CD14-positive monocyte (primary cell): ENCODE data around the gene FUT8. TPM values are rescaled to one million over a fixed set of nuclear protein-coding genes. Genes with fewer than 3 reads are reported as not detected.

Experiments used
- DNase-seq, 3 donors: peaks; one replicate each; pipeline ENCODE4 v3.0.0-alpha.2; 2011 to 2022
- H2AFZ ChIP-seq: 2 replicates; pipeline ENCODE4 v1.6.0; 2012; ENCODE audit warnings: mild to moderate bottlenecking, low read depth, low read length, inconsistent platforms; ENCODE audit not compliant: insufficient read depth, poor library complexity, severe bottlenecking
- H3K27ac ChIP-seq, 2 donors: 1 replicate in 1 of 2; 2 replicates in 1 of 2; pipeline ENCODE4 v1.5.1; 2012 to 2013; ENCODE audit warnings: low read length in 2 of 2, control low read depth in 1 of 2, inconsistent platforms in 1 of 2, low read depth in 1 of 2, mild to moderate bottlenecking in 1 of 2
- H3K27me3 ChIP-seq, 2 donors: one replicate each; pipeline versions ENCODE4 v1.6.0 to v1.6.1; 2011 to 2013; ENCODE audit warnings: low read length in 2 of 2; ENCODE audit not compliant: control insufficient read depth in 2 of 2, insufficient read depth in 2 of 2
- H3K36me3 ChIP-seq, 2 donors: replicated peaks in 1 of 2; 1 replicate in 1 of 2; 2 replicates in 1 of 2; pipeline versions ENCODE4 v1.5.1 to v1.6.1; 2012 to 2013; ENCODE audit warnings: low read length in 2 of 2, control low read depth in 1 of 2, inconsistent platforms in 1 of 2, mild to moderate bottlenecking in 1 of 2; ENCODE audit not compliant: insufficient read depth in 2 of 2, control insufficient read depth in 1 of 2
- H3K4me1 ChIP-seq, 2 donors: 1 replicate in 1 of 2; 2 replicates in 1 of 2; pipeline versions ENCODE4 v1.5.1 to v1.6.1; 2012 to 2013; ENCODE audit warnings: low read length in 2 of 2, control low read depth in 1 of 2, inconsistent platforms in 1 of 2, mild to moderate bottlenecking in 1 of 2, moderate library complexity in 1 of 2; ENCODE audit not compliant: insufficient read depth in 2 of 2, control insufficient read depth in 1 of 2
- H3K4me2 ChIP-seq: replicated peaks from 2 replicates; pipeline ENCODE3; 2012; ENCODE audit warnings: low read length, moderate library complexity, mild to moderate bottlenecking; ENCODE audit not compliant: poor library complexity, severe bottlenecking; ENCODE audit errors: extremely low read depth
- H3K4me3 ChIP-seq, 3 experiments: fragments of 200-600 bp in 1 of 3; sonication (generic) in 1 of 3; replicated peaks in 1 of 3; 1 replicate in 2 of 3; 2 replicates in 1 of 3; pipeline ENCODE4 v1.5.1; 2011 to 2013; ENCODE audit warnings: low read length in 3 of 3, mild to moderate bottlenecking in 3 of 3, control low read depth in 2 of 3, low read depth in 2 of 3, inconsistent platforms in 1 of 3, moderate library complexity in 1 of 3
- H3K79me2 ChIP-seq: 2 replicates; pipeline ENCODE4 v1.6.0; 2012; ENCODE audit warnings: mild to moderate bottlenecking, control low read depth, inconsistent platforms, low read length, moderate library complexity; ENCODE audit not compliant: insufficient read depth
- H3K9ac ChIP-seq: 2 replicates; pipeline ENCODE4 v1.6.0; 2017; ENCODE audit warnings: low read length, mild to moderate bottlenecking; ENCODE audit not compliant: insufficient read depth, poor library complexity, severe bottlenecking
- H3K9me3 ChIP-seq, 2 donors: replicated peaks in 1 of 2; 1 replicate in 1 of 2; 2 replicates in 1 of 2; pipeline versions ENCODE4 v1.5.1 to v1.6.1; 2012 to 2013; ENCODE audit warnings: low read length in 2 of 2, control low read depth in 1 of 2; ENCODE audit not compliant: control insufficient read depth in 1 of 2, insufficient read depth in 1 of 2
- H4K20me1 ChIP-seq: 2 replicates; pipeline ENCODE4 v1.6.0; 2012; ENCODE audit warnings: mild to moderate bottlenecking, low read length, control low read depth, moderate library complexity; ENCODE audit not compliant: insufficient read depth
- H3K27ac Mint-ChIP-seq, 7 donors: one replicate each; pipeline ENCODE4 v1.8.0; 2020; ENCODE audit warnings: mild to moderate bottlenecking in 7 of 7, mixed read lengths in 7 of 7, moderate library complexity in 6 of 7, inconsistent platforms in 2 of 7
- H3K27me3 Mint-ChIP-seq, 3 donors: one replicate each; pipeline ENCODE4 v1.8.0; 2021 to 2022; ENCODE audit warnings: low read depth in 3 of 3, mild to moderate bottlenecking in 3 of 3, mixed read lengths in 3 of 3, moderate library complexity in 3 of 3, inconsistent platforms in 1 of 3
- H3K36me3 Mint-ChIP-seq, 2 donors: one replicate each; pipeline ENCODE4 v1.8.0; 2020; ENCODE audit warnings: mixed read lengths in 2 of 2, inconsistent platforms in 1 of 2, mild to moderate bottlenecking in 1 of 2
- H3K4me1 Mint-ChIP-seq: one replicate; pipeline ENCODE4 v1.8.0; 2020; ENCODE audit warnings: mild to moderate bottlenecking, mixed read lengths
- H3K4me3 Mint-ChIP-seq, 2 donors: one replicate each; pipeline ENCODE4 v1.8.0; 2020; ENCODE audit warnings: mild to moderate bottlenecking in 2 of 2, mixed read lengths in 2 of 2, moderate library complexity in 1 of 2
- H3K9me3 Mint-ChIP-seq, 7 donors: one replicate each; pipeline ENCODE4 v1.8.0; 2020 to 2022; ENCODE audit warnings: mixed read lengths in 7 of 7, mild to moderate bottlenecking in 6 of 7, moderate library complexity in 6 of 7, inconsistent platforms in 2 of 7
- WGBS: methylation state at CpG from one replicate; pipeline ENCODE4 v1.1.5; 2013; ENCODE audit warnings: missing lambda C conversion rate; ENCODE audit not compliant: insufficient coverage; 5-methylcytosine and 5-hydroxymethylcytosine counted together
- intact Hi-C, 2 donors: fragments of 100-400 bp; cut with micrococcal nuclease; formaldehyde crosslinking; loops; one replicate each; pipeline versions ENCODE4 v1.15.0 to v1.15.1; 2023
- polyA plus RNA-seq, 3 donors: library from polyadenylated mRNA; depleted of rRNA in 1 of 3; unstranded in 2 of 3; stranded (reverse) in 1 of 3; fragments of 300-500 nt in 2 of 3; fragments of >200 nt in 1 of 3; fragmentation: Illumina TruSeq in 2 of 3; gene quantifications; 1 replicate in 2 of 3; 2 replicates in 1 of 3; pipeline ENCODE4 v1.2.3, GENCODE V29; 2012 to 2021
- TF ChIP-seq, protein P1 (sequence below): fragments of 200-600 bp; IDR thresholded peaks from one replicate; pipeline ENCODE4 v1.8.0; 2022; ENCODE audit warnings: antibody characterized with exemption, mild to moderate bottlenecking

Gene FUT8
- polyA plus RNA-seq, 3 donors = 1.6 to 5.1 (median 5.0) TPM

DNA sequence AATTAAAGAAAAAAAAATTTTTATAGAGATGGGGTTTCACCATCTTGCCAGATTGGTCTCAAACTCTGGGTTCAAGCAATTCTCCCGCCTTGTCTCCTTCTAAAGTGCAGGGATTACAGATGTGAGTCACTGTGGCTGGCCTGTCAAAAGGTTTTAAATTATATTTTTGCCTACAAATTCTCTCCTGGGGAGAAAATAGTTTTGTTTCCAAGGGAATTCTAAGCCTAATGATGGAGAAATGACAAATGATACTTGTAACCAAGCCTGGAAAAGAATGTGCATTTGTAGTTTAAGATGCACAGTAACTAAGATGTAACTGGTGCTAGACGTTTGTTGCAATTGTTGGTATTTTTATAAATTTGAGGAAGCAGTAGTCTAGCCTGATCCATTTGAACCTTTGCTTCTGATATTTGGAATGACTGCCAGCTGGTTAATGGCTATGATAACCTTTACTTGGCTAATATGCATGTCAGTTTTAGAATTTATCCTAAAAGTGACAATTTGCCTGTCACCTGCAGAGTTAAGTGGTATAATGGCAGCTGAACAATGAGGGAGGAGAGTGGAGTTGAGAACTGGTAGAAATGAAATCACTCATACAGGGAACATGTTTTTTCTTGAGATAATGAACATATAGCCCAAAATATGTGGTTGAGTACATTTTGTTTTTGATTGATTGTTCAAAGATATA is 148.0 kb downstream of the FUT8 start:
- Histone ChIP-seq H4K20me1 (no peaks in the 10 kb centered on the region), H3K9me3 (no peaks in the 10 kb centered on the region), H3K27ac (no peak overlapping the region), H3K4me2 (no peak overlapping the region), H3K79me2 (no peaks in the 10 kb centered on the region), H3K36me3 (no peaks in the 10 kb centered on the region), H3K4me1 (no peaks in the 10 kb centered on the region), H2AFZ (no peak overlapping the region), H3K27me3 (no peaks in the 10 kb centered on the region), H3K9ac (no peak overlapping the region), H3K4me3 (no peak overlapping the region)
- no peak for DNase-seq
- H3K9me3 Mint-ChIP-seq = peaks cover 0 to 5% (median 1%) of the 10 kb centered on the region in 7 donors
- H3K27me3 Mint-ChIP-seq = no peaks in the 10 kb centered on the region
- intact Hi-C loops = no loop called here
- TF ChIP-seq, protein P1, sequence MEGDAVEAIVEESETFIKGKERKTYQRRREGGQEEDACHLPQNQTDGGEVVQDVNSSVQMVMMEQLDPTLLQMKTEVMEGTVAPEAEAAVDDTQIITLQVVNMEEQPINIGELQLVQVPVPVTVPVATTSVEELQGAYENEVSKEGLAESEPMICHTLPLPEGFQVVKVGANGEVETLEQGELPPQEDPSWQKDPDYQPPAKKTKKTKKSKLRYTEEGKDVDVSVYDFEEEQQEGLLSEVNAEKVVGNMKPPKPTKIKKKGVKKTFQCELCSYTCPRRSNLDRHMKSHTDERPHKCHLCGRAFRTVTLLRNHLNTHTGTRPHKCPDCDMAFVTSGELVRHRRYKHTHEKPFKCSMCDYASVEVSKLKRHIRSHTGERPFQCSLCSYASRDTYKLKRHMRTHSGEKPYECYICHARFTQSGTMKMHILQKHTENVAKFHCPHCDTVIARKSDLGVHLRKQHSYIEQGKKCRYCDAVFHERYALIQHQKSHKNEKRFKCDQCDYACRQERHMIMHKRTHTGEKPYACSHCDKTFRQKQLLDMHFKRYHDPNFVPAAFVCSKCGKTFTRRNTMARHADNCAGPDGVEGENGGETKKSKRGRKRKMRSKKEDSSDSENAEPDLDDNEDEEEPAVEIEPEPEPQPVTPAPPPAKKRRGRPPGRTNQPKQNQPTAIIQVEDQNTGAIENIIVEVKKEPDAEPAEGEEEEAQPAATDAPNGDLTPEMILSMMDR = no peak
- no peak overlapping the region for H3K4me3 Mint-ChIP-seq
- no peak overlapping the region for H3K27ac Mint-ChIP-seq
- peaks cover 6 to 8% of the 10 kb centered on the region in 2 donors for H3K36me3 Mint-ChIP-seq
- 38% methylated on average over 1 of the region's 2 CpGs for WGBS
- no peaks in the 10 kb centered on the region for H3K4me1 Mint-ChIP-seq

DNA sequence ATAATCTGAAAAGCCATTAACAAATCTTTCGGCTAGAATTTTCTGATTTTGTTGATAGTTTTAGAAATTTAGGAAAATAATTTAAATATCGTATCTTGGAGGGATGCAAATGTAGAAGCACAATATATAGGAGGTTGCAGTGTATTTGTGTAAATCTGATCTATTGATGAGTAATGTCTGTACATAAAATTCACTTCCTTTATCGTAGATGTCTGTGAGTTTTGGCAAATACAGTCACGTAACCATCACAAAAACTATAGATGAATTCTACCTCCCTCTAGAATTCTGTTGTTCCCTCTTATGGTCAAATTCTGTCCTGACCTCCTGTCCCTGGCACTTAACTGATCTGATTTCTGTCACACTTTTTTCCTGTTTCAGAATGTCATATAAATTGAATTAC is 151.8 kb downstream of the FUT8 start:
- no peaks in the 10 kb centered on the region for H4K20me1 ChIP-seq
- H2AFZ ChIP-seq = no peak overlapping the region
- WGBS = no CpG with 5 or more reads among the region's 4 CpGs
- Mint-ChIP-seq H3K4me3 (no peak overlapping the region), H3K36me3 (peaks cover 6 to 8% of the 10 kb centered on the region in 2 donors), H3K4me1 (no peaks in the 10 kb centered on the region), H3K27me3 (no peaks in the 10 kb centered on the region), H3K9me3 (peaks cover 0 to 5% (median 2%) of the 10 kb centered on the region in 7 donors), H3K27ac (no peak overlapping the region)
- no peak overlapping the region for H3K4me3 ChIP-seq
- no peak overlapping the region for H3K4me2 ChIP-seq
- H3K27ac ChIP-seq = no peak overlapping the region
- H3K9me3 ChIP-seq = no peaks in the 10 kb centered on the region
- no peaks in the 10 kb centered on the region for H3K27me3 ChIP-seq
- no peaks in the 10 kb centered on the region for H3K4me1 ChIP-seq
- no peaks in the 10 kb centered on the region for H3K79me2 ChIP-seq
- TF ChIP-seq, protein P1 = no peak
- H3K36me3 ChIP-seq = no peaks in the 10 kb centered on the region
- intact Hi-C loops = no loop called here
- H3K9ac ChIP-seq = no peak overlapping the region
- DNase-seq = no peak
